Stromal cell of bone marrow (primary cell): ENCODE measurements around the gene C1orf167.

Experiments used
- DNase-seq: peaks from one replicate; pipeline ENCODE4 v3.0.0-alpha.2; 2012; ENCODE audit warnings: low read depth

C1orf167 gene

DNA sequence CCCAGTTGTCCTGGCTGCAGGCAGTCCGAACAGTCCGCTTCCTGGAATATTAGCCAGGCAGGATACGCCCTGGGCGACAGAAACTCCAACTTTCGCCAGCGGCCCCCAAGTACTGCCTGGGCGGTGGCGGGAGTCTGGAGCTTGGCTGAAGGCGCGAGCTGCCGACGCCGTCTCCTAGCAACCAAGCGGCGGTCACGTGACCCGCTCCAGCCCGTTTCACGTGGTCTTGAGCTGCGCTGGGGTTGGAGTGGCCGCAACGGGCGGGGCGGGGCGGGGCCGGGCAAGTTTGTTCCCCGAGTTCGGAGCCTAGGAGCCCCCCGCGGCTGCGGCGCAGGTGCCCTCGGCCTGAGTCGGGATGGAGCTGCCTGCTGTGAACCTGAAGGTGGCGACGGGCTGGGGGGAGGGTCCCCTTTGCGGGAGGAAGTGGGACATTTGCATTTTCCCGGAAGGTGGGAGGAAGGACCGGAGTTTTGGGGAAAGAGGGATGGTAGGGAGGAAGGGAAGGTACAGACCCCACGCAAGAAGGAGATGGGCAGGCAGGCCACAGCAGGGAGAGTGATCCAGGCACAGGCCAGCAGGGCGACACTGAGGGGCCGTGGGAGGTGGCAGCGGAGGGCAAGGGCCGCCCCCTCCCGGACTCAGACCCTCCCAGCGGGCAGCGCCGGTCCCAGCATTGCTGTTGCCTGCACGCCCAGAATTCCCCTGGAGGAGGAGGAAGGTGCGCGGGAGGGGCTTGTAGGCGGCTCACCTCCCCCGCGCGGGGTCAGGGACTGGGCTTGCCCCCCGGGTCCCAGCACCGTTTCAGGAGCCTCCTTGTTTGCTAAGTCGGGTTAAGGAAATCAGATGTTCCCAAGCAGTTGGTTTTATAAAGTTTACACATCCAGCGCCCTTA is 25.9 kb upstream of the C1orf167 start, which contains the start of gene AGTRAP:
Gene AGTRAP (plus strand): TSS at position 283 of the 892 bp plus-strand sequence. CDS start 73 bp downstream, at position 356.
- peak; percentile 83 for DNase-seq

DNA sequence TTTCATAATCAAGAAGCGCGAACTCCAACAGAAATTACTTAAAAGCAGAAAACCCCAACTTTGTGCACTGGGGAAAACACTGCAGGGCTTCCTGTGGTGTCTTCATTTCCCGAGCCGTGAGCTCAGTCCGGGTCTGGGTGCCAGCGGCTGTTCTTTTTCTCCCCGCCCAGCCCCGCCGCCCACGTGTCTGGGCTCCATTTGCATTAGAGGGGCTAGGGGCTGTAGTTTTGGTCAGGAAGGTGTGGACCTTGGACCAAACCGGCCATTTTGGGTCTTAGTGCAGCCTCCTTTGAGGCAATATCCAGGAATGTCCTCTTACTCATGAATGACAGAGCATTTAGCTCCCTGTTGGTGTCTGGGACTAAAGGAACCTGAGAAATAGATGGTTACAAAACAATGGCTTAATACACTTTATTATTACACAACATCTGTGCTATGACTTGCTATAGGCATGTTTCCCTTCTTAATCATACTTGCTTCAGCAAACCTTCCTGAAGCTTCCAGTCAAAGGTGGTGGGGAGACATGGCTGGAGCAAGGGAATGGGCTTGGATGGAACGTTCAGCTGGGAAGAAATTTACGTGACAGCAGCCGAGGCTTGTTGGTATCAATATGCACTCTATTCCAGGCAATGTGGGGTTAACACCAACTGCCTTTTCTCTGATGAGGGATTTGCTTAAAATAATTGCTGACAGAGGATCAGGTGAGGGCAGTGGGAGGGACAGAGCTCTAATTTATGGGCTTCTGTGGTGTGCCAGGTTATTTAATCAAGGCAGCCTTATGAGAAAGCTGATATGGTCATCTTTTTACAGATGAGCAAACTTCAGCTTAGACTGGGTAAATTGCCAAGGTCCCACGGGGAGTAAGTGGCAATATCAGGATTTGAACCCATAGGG is 25.0 kb upstream of the C1orf167 start:
- DNase-seq = peak; percentile 67

DNA sequence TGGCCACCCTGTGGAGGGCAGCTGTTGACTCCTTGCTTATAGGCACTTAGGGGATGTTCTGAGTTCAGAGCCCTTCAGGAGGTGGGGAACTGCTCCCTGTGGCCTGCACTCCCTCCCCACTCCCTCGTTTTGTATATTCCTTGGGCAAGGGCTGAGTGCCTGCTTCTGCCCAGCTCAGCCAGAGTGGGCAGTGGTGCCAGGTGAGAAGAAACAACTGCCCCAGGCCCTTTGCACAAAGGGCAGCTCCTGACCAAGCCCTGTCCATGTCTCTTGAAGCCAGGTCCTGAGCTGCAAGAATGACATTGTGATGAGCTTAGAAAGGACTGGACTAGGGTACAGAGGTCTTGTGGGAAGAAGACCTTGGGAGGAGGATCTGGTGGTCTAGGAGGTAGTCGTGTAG is 23.9 kb upstream of the C1orf167 start:
- no peak for DNase-seq

DNA sequence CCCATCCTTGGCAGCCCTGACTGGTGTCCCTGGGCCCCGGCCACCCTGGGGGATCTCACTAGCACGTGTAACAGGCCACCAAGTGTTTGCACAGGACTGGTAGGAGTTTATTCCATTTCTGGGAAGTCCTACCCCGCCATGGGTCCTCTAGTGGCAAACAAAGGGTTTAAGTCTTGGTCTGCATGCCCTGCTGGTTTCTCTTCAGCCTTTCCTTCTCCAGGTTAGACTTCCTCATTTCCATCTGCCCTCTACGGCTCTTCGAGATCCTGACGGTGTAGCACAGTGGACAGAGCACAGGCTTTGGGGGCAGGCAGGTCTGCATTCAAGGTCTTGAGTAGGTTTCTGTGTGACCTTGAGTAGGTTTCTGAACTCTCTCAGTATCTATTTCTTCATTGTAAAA is 23.2 kb upstream of the C1orf167 start:
- DNase-seq = no peak

DNA sequence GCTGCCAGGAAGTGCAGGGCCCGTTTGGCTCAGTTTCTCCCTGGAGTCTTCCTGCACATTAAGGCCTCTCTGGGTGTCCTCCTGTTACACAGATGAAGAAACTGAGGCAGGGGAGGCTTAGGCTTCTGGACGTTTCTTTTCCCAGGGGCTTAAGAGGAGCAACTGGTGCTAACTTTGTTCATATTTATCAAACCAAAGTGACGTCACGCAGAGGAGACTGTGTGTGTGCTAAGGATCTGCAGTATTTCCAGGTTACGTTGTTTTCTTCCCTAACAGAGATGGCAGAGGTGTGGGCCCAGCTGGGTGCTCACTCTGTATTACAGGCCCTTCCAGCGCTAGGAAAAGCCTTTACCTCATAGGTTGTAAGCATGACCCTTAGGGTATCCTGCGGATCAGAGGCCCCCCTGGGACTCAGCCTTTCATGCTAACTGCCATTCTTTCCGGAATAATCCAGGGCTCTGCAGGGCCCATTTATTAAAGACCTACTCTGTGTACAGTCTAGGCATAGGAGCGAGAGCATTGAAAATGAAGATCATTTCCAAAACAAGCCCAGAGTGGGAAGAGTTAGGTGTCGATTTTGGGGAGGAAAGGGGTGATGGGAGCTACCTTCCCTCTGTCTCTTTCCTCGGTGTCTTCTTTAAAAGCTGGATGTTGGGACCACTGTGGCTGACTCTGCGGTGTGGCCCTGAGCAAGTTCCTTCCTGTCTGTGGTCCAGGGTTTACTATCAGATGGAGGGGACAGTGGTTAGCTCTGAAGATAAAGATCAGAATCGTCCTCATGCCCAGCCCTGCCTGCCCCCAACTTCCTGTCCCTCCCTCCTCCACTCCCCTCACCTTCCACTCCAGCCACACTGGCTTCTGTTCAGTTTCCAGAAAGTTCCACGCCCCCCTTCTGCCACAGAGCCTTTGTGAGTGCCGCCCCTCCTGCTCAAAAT is 21.5 kb upstream of the C1orf167 start:
- no peak for DNase-seq

DNA sequence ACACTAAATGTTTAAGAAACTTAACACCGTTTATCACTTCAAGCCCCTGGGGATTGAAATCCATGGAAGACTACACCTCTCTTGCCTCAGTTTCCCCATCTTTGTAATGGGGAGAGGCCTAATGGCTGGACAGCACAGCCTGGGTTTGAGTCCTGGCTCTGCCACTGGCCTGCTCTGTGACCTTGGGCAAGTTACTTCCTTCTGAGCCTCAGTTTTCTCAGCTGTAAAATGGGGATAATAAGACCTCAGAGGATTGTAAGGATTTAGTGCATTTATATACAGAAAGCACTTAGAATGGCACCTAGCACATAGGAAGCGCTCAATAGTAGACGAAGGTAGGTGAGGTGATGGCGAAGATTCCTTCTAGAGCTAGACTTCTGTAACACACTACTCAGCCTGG is 20.5 kb upstream of the C1orf167 start:
- no peak for DNase-seq

DNA sequence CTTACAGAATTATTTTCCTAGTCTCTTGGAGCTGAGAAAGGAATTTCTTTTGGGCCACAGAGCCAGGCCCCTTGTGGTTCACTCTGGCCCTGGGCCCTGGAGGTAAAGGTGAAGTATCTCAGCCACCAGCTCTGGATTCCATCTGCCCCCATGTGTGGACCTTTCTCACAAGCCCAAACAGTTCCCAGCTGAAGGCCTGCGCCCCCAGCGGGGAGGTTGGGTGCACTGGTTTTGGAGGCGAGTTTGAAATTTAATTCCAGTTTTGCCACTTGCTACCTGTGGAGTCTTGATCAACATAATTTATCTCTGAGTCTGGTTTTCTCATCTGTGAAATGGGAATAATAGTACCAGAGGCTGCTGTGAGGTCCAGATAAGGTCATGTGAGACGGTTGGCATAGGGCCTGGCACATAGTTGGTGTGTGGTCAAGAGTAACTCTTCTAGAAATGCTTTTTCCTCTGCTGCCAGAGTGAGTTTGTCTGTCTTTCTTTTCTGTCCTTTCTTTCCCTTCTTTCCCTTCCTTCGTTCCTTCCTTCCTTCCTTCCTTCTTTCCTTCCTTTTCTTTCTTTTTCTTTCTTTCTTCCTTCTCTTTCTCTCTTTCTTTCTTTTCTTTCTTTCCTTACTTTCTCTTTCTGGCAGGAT is 20.0 kb upstream of the C1orf167 start:
- no peak for DNase-seq

DNA sequence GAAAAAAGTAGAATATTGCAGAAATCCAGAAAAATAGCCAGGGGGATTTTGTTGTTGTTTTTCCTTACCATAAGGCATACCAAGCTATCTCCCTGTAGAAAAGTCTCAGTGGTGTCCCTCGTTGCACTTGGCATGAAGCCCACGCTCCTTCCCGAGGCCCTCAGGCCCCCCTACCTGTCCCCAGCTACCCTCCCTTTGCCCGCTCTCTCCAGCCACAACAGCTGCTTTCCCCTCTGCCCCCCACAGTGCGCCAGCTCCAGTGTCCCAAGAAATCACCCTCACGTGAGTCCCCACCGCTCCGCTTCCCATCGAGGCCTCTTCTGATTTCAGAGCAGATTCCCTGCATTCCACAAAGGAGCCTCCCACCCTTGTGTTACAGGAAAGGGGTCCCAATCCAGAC is 17.7 kb upstream of the C1orf167 start:
- DNase-seq = no peak

DNA sequence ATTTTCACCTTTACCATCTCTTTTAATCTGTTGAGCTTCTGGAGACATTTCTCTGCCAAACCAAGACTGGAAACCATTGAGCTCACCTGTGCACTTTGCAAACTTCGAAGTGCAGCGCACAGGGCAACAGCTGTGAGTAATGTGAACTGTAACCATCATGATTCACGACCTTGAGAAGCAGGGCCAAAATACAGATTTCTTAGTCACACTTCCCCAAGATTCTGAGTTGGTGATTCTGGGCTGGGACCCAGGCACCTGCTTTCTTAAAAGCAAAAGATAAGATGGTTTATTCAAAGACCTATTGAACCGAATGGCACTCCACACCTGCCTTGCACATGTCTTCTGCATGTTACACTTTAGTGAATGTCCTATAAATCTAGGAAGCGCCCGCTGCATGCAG is 15.9 kb upstream of the C1orf167 start:
- DNase-seq = peak; percentile 12

DNA sequence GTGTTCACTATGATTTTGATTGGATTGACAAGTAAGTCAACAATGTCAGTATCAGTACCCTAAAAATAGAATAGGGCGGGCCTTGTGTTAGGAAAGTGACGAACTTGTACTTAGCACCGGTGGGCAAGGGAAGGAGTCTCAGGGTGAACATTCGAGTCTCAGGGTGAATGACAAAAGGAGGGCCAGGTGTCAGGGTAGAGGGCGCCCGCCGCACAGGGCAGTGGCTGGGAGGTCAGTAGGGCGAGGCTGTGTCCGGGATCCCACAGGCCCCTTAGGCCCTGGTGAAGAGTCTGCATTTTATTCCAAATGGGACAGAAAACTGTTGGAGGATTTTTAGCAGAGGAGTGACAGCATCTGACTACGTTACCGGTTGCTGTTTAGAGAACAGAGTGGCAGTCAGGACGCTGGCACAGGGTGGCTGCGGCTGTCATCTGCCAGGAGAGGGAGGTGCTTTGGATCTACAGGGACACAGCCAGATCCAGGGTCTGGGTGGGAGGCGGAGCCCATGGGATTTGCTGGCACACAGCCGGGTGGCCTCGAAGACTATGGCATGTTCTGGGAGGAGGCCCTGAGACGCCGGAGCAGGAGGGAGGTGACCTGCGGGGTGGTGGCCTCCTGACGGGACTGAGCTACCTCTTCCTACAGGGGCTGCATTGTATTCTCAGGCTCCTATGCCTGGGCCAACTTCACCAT is 15.1 kb upstream of the C1orf167 start:
- DNase-seq = no peak

DNA sequence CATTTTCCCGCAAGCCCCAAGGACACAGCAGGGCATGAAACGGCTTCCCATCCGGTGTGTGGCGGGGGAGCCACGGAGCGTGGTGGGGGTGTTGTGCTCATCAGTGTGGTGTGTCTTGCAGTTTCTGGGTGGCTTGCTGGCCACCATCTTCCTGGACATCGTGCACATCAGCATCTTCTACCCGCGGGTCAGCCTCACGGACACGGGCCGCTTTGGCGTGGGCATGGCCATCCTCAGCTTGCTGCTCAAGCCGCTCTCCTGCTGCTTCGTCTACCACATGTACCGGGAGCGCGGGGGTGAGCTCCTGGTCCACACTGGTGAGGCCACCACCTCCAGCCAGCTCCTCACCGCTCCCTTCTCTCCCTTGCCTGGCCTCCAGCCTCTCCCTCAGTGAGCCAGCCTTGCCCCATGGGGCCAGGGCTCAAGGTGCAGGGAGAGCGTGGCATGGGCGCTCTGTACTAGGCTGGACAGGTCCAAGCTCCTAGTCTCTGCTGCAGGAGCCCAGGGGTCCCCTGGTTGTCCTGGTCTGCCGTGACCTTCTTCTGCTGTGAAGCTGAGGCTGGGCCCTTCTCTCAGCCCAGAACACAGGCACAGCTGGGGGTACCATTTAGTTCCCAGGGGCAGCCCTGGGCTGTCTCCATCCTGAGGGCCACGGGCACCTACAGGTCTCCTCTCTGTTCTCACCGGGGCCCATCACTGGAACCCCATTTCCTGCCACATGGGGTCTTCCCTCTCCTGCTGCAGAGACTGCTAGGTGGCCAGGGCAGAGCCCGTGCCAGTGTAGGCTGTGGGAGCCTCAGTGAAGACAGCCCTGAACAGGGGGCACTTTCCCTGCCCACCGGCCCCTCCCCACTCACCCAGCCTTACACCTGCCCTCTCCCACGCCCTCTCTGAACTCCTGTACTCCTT is 13.4 kb upstream of the C1orf167 start:
- DNase-seq = no peak

DNA sequence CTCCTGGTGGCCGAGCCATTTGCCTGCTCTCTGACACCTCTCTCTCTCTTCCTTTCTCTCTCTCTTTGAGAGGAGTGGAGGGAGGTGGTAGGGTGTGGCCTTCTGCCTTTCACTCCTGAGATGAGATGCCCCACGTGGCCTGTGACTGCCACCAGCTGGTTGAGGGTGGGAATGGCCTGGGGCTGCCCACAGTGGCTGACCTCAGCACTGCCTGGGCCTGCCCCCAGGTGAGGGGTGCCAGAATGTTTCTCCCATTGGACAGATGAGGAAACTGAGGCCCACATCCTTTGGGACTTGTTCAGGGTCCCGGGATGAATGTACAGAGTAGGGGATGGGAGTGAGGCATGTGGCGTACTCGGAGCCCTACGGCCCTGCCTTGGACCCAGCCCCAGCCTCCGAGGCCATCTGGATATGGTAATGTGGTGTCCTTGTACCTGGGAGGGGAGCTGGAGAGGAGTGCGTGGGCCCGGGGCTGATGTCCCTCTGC is 12.7 kb upstream of the C1orf167 start:
- no peak for DNase-seq

DNA sequence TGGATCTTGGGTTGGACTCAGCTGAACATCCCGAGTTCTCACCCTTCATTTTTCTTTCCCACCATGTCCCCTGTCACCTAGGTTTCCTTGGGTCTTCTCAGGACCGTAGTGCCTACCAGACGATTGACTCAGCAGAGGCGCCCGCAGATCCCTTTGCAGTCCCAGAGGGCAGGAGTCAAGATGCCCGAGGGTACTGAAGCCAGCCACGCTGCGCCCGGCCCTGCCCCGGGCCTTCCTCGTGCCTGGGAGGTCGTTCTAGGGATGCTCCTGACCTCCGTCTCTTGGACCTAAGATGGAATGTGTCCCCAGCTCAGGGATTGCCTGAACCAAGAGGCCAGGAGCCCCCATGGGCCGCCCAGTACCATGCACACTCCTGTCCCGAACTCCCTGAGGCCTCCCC is 12.0 kb upstream of the C1orf167 start:
- DNase-seq = no peak

DNA sequence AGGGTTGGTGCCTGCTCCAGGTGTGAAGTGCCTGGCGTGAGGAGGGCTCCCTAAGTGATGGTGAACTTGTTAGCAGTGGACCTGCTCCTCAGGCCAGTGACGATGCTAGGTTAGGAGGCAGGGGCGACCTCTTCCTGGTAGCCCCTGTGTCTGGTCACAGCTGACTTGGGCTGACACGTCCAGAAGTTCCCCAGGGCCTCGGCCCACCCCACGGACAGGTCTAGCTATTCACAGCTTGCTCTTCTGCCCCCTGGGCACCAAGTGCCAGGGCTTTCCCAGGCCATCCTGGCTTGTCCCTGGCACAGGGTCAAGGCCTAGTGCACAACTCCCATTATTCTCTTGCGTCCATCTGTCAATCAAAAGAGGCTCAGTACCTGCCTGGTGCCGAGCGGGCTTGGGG is 10.9 kb upstream of the C1orf167 start:
- no peak for DNase-seq

DNA sequence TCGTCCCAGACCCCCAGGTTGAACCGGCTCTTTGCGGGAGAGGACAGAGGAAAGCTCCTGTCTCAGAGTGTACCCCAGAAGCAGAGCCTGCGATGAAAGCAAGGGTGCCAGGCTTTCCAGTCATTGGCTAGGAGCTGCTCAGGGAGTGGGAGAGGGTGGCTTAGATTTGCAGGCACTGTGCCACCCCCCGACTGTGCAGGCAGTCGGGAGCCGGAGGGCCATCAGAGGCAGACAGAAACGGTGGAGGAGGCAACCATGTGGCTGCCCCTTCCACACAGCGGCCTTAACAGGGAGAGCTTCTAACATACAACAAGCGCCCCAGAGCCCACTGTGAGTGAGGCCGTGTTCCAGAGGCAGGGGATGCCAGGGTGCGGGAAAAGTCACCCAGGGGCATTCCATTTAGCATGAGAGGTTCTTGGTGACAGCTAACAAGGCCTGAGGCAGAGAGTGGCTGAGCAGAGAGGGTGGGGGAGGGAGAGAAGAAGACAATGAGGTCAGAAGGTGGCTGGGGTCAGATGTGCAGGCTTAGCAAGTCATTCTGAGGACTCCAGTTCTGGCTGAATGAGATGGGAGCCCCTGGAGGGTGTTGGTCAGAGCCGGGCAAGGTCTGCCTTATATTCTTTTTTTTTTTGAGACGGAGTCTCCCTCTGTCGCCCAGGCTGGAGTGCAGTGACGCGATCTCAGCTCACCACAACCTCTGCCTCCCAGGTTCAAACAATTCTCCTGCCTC is 9.5 kb upstream of the C1orf167 start:
- DNase-seq = no peak

DNA sequence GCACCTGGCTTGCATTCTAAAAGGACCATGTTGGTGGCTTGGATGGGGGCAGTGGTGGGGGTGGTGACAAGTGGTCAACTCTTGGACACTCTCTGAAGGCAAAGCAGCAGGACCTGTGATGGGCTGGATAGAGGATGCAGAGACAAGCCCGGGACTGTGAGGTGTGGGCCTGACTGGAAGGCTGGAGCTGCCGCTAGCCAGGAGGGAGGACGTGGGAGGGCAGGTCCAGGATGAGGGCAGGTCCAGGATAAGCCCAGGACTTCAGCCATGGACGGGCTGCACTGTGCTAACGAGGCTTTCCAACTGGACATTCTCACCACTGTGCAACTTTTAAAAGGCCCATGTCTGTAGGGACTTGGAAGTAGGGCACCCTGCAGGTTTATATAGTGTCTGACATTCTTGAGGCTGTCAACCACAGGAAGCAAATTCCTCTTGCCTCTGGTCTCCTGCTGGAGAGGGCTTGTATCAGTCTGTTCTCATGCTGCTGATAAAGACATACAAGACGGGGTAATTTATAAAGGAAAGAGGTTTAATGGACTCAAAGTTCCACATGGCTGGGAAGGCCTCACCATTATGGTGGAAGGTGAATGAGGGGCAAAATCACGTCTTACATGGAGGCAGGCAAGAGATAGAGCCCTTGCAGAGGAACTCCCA is 8.3 kb upstream of the C1orf167 start:
- no peak for DNase-seq

DNA sequence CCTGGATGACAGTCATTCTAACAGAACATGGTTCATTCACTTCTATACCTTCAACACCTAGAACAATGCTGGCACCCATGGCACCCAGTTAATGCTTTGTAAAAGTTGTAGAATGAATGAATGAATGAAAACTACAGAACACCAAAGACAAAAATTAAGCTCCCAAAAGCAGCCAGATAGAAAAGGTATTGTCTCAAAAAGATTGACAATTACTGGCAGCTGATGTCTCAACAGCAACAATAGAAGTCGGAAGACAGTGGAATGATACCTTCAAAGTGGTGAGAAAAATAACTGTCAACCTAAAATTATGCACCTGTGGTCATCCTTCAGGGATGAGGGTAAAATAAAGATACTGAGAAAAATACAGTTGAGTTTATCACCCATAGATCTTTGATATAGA is 4.9 kb upstream of the C1orf167 start:
- no peak for DNase-seq

DNA sequence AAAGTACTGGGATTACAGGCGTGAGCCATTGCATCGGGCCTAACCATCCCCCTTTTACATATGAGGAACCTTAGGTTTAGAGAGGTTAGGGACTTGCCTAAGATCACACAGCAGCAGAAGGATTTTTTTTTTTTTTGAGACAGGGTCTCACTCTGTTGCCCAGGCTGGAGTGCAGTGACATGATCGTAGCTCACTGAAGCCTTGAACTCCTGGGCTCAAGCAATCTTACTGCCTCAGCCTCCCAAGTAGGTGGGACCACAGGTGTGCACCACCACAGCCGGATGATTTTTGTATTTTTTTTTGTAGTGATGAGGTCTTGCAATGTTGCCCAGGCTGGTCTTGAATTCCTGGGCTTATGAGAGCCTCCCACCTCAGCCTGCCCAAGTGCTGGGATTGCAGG is 2.2 kb upstream of the C1orf167 start:
- DNase-seq = no peak
